MV-4-11 (cell line): ENCODE measurements around the gene EFEMP2.

Experiments
- DNase-seq: peaks from one replicate; lab custom pipeline; 2025; lab: John Stamatoyannopoulos, UW

Gene EFEMP2

GRCh38 chr11:65826984-65827735, 45.4 kb downstream of the EFEMP2 start:
- peak; percentile 73 for DNase-seq

GRCh38 chr11:65822776-65823528, 49.6 kb downstream of the EFEMP2 start:
- DNase-seq = no peak

- no peak for DNase-seq
These were observed 51.5 kb downstream of the EFEMP2 start for GRCh38 chr11:65821107-65821506.

GRCh38 chr11:65817835-65818680, 54.5 kb downstream of the EFEMP2 start:
- DNase-seq = peak; percentile 73

- DNase-seq = no peak
These were observed 55.2 kb downstream of the EFEMP2 start for GRCh38 chr11:65817312-65817834.

- no peak for DNase-seq
These were observed 55.9 kb downstream of the EFEMP2 start for GRCh38 chr11:65816696-65817095.
